Adrenal gland (tissue), 12 donors: ENCODE data around the gene MRPL33. TPM values are rescaled to one million over a fixed set of nuclear protein-coding genes. Genes with fewer than 3 reads are reported as not detected.

Source experiments
- DNase-seq, 7 donors: peaks; one replicate each; pipeline ENCODE4 v3.0.0-alpha.2; 2019 to 2020
- H3K27ac ChIP-seq, 5 donors: fragments of 200-600 bp; sonication (generic) in 4 of 5; 1 replicate in 3 of 5; 2 replicates in 2 of 5; pipeline versions ENCODE4 v1.5.1 to v1.8.0; 2016 to 2020; ENCODE audit warnings: mild to moderate bottlenecking in 1 of 5
- H3K27me3 ChIP-seq: fragments of 200-600 bp; 2 replicates; pipeline ENCODE4 v1.8.0; 2021
- H3K36me3 ChIP-seq, 2 donors: fragments of 200-600 bp; replicated peaks in 1 of 2; 1 replicate in 1 of 2; 2 replicates in 1 of 2; pipeline versions ENCODE4 v1.5.1 to v1.8.0; 2018 to 2022
- H3K4me1 ChIP-seq, 2 donors: fragments of 200-600 bp; replicated peaks in 1 of 2; 1 replicate in 1 of 2; 2 replicates in 1 of 2; pipeline versions ENCODE4 v1.5.1 to v1.8.0; 2018 to 2021
- H3K4me3 ChIP-seq, 4 donors: fragments of 200-600 bp; sonication (generic) in 3 of 4; one replicate each; pipeline ENCODE4 v1.5.1; 2016 to 2018
- H3K9me3 ChIP-seq, 3 donors: fragments of 200-600 bp; sonication (generic) in 1 of 3; replicated peaks in 1 of 3; 1 replicate in 2 of 3; 2 replicates in 1 of 3; pipeline versions ENCODE4 v1.5.1 to v1.8.0; 2016 to 2021
- CTCF ChIP-seq, 6 experiments: fragments of 450-650 bp in 4 of 6; fragments of 200-600 bp in 2 of 6; sonication (generic) in 1 of 6; IDR thresholded peaks; 1 replicate in 5 of 6; 2 replicates in 1 of 6; pipeline versions ENCODE4 v1.5.1 to v1.8.0; 2016 to 2021; ENCODE audit warnings: antibody characterized with exemption in 6 of 6, mild to moderate bottlenecking in 2 of 6, moderate library complexity in 1 of 6
- POLR2A ChIP-seq, 2 donors: fragments of 450-650 bp; IDR thresholded peaks; one replicate each; pipeline ENCODE4 v1.6.1; 2017; ENCODE audit warnings: antibody characterized with exemption in 2 of 2, mild to moderate bottlenecking in 2 of 2, moderate library complexity in 1 of 2
- WGBS, 4 donors: extraction: QIAGEN DNeasy Blood & Tissue Kit in 2 of 4; methylation state at CpG; one replicate each; pipeline versions ENCODE4 v1.1.5 to v1.1.7; 2013 to 2017; 5-methylcytosine and 5-hydroxymethylcytosine counted together
- intact Hi-C, 2 donors: fragments of 100-400 bp; cut with DNase I; formaldehyde crosslinking; loops; one replicate each; pipeline versions ENCODE4 v1.14.1 to v1.15.0; 2022 to 2023
- polyA plus RNA-seq, 3 donors: library from polyadenylated mRNA; stranded (reverse); fragments of 200-250 nt in 2 of 3; fragments of 350-450 nt in 1 of 3; fragmentation: Illumina TruSeq in 1 of 3; extraction: RNeasy Lipid Tissue Mini Kit (QIAGEN cat#74804) in 1 of 3; gene quantifications; one replicate each; pipeline ENCODE4 v1.2.3, GENCODE V29; 2013 to 2014
- total RNA-seq, 9 donors: library from RNA; depleted of rRNA in 4 of 9; stranded (reverse); fragments of >200 nt in 4 of 9; fragments of 120-200 nt in 1 of 9; fragmentation: NEBNext Ultra II Directional in 1 of 9; extraction: Animal tissue kit (Norgen Biotek cat#: 25700) in 1 of 9; gene quantifications; one replicate each; pipeline versions ENCODE4 v1.1.0 to v1.2.4, GENCODE V29; 2013 to 2023
- donor health status: healthy with polysubstance abuse.
- donor health status: Bipolar disorder and iron deficiency.
- donor health status: DM: yes; HTN: yes; CAD: no.
- donor health status: DM: no; HTN: no; CAD: no.
- donor health status: DM: no; HTN: no; CAD: no.
- donor health status: DM: yes; HTN: yes; CAD: no.

MRPL33 gene
- total and polyA plus RNA-seq, 12 donors, result 211 to 1,020 (median 485) TPM

GRCh38 chr2:27806311-27807059 lies 35.0 kb downstream of the MRPL33 start:
- intact Hi-C loops, result no loop called here

GRCh38 chr2:27807476-27807875 lies 36.0 kb downstream of the MRPL33 start:
- Histone ChIP-seq H3K4me1 (peaks cover 0 to 13% of the 10 kb centered on the region in 2 donors), H3K27ac (no peak overlapping the region), H3K9me3 (no peaks in the 10 kb centered on the region), H3K36me3 (no peaks in the 10 kb centered on the region), H3K4me3 (no peak overlapping the region), H3K27me3 (no peaks in the 10 kb centered on the region)
- intact Hi-C loops, result no loop called here
- WGBS, 4 donors, result 87 to 97% (median 89%) methylated on average over 4 of the region's 4 CpGs
- peak in 4 of 7 donors; percentile 34 to 65 (median 44) for DNase-seq
- peak; percentile 17 to 57 (median 36) for TF ChIP-seq CTCF (IDR thresholded peaks at IDR 0.05)
- no peak for TF ChIP-seq POLR2A (IDR thresholded peaks at IDR 0.05)

More at GRCh38 chr2:27806311-27807059, 35.0 kb downstream of the MRPL33 start:
- no peaks in the 10 kb centered on the region for H3K27me3 ChIP-seq
- H3K36me3 ChIP-seq, result no peaks in the 10 kb centered on the region
- no peak for DNase-seq
- WGBS, 4 donors, result 93 to 97% (median 94%) methylated on average over 5 of the region's 5 CpGs
- H3K9me3 ChIP-seq, result no peaks in the 10 kb centered on the region
- H3K4me3 ChIP-seq, result no peak overlapping the region
- TF ChIP-seq POLR2A (IDR thresholded peaks at IDR 0.05), result no peak
- TF ChIP-seq CTCF (IDR thresholded peaks at IDR 0.05), result no peak
- H3K4me1 ChIP-seq, result peaks cover 0 to 13% of the 10 kb centered on the region in 2 donors
- H3K27ac ChIP-seq, result no peak overlapping the region

- intact Hi-C loops, result no loop called here
- Histone ChIP-seq H3K9me3 (no peaks in the 10 kb centered on the region), H3K27ac (no peak overlapping the region)
These were observed 36.9 kb downstream of the MRPL33 start for GRCh38 chr2:27808418-27808817.

GRCh38 chr2:27808984-27809383 lies 37.5 kb downstream of the MRPL33 start:
- TF ChIP-seq POLR2A (IDR thresholded peaks at IDR 0.05), result no peak
- no peak for TF ChIP-seq CTCF (IDR thresholded peaks at IDR 0.05)
- Histone ChIP-seq H3K4me3 (no peak overlapping the region), H3K27me3 (no peaks in the 10 kb centered on the region), H3K4me1 (peaks cover 0 to 13% of the 10 kb centered on the region in 2 donors), H3K36me3 (no peaks in the 10 kb centered on the region), H3K9me3 (no peaks in the 10 kb centered on the region), H3K27ac (no peak overlapping the region)
- intact Hi-C loops, result no loop called here
- DNase-seq, result no peak
- WGBS, 4 donors, result 84 to 93% (median 88%) methylated on average over 3 of the region's 3 CpGs

More at GRCh38 chr2:27808418-27808817, 36.9 kb downstream of the MRPL33 start:
- 96 to 100% (median 97%) methylated on average over 2 of the region's 2 CpGs for WGBS, 4 donors
- Histone ChIP-seq H3K4me3 (no peak overlapping the region), H3K27me3 (no peaks in the 10 kb centered on the region), H3K36me3 (no peaks in the 10 kb centered on the region), H3K4me1 (peaks cover 0 to 13% of the 10 kb centered on the region in 2 donors)
- no peak for DNase-seq
- TF ChIP-seq CTCF (IDR thresholded peaks at IDR 0.05) (no peak), POLR2A (IDR thresholded peaks at IDR 0.05) (no peak)
